Adipose tissue (tissue), 3 donors: ENCODE data around the gene MELK. TPM values are rescaled to one million over a fixed set of nuclear protein-coding genes. Genes with fewer than 3 reads are reported as not detected.

Experiments
- H3K27ac ChIP-seq: one replicate; pipeline ENCODE4 v1.5.1; 2013; ENCODE audit warnings: low read depth, low read length
- WGBS, 3 donors: extraction: QIAGEN DNeasy Blood & Tissue Kit; methylation state at CpG; one replicate each; pipeline ENCODE4 v1.1.7; 2013; 5-methylcytosine and 5-hydroxymethylcytosine counted together
- polyA plus RNA-seq, 3 donors: library from polyadenylated mRNA; stranded (reverse); fragments of 200-250 nt; gene quantifications; one replicate each; pipeline ENCODE4 v1.2.3, GENCODE V29; 2013
- donor health status: healthy with polysubstance abuse.
- donor health status: Bipolar disorder and iron deficiency.
- donor health status: healthy.

Gene MELK
- polyA plus RNA-seq, 3 donors: 0.19 to 0.34 (median 0.32) TPM

DNA sequence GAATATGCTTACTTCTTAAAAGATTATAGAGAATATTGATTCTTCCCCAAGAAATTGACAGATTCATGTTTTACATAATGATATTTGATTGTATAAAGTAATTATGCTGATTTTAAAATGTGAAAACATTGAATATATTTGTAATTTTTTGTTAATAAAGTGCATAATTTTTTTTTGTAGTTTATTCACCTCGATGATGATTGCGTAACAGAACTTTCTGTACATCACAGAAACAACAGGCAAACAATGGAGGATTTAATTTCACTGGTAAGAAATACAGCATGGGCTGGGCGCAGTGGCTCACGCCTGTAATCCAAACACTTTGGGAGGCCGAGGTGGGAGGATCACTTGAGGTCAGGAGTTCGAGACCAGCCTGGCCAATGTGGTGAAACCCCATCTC, 70.1 kb downstream of the MELK start:
- 94 to 98% (median 97%) methylated on average over 6 of the region's 6 CpGs for WGBS, 3 donors
- H3K27ac ChIP-seq: no peak overlapping the region

DNA sequence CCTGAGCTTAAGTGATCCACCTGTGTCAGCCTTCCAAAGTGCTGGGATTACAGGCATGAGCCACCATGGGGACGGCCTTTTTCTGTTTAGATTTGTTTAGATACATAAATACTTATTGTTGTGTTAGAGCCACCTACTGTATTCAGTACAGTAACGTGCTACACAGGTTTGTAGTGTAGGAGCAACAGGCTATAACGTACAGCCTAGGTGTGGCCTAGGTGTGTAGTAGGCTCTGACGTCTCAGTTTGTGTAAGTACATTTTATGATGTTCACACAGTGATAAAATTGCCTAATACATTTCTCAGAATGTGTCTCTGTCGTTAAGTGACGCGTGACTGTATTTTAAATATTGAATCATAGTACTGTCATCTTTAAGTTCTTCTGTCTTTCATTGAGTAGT, 84.1 kb downstream of the MELK start:
- WGBS, 3 donors: 96 to 97% (median 96%) methylated on average over 7 of the region's 7 CpGs
- H3K27ac ChIP-seq: no peak overlapping the region

DNA sequence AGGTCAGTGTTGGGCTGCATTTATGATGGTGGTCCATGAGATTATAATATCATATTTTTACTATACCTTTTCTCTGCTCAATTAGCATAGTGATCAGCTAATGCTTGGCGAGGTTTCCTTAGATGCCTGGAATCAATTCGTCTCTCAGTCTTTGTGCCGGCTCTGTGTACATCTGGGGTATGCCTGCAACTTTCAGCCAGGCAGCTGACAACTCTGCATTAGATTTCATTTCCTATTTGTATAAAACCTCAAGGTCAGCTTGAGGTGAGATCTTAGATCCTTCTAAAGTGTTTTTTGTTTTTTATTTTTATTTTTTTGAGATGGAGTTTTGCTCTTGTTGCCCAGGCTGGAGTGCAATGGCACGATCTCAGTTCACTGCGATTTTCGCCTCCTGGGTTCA, 86.8 kb downstream of the MELK start:
- no peak overlapping the region for H3K27ac ChIP-seq
- 89 to 92% (median 89%) methylated on average over 6 of the region's 6 CpGs for WGBS, 3 donors

DNA sequence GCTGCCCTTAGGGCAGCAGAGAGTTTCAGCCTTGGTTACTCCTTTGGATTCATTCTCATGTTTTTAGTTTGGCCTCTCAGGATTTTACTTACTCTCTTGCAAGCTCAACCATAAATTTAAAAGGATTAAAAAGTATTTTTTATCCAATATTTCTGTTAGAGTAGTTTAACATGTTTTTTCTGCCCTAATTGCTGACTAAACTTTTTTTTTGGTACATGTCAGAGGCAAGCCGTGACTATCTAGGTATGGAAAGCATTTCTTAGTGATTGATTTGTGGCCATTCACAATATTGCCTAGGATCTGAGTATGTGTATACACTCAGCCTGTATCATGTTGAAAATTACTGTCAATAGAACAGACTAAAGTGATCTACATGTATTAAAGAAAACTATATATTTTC, 92.1 kb downstream of the MELK start:
- H3K27ac ChIP-seq: no peak overlapping the region
- WGBS, 3 donors: 83 to 85% (median 84%) methylated on average over 1 of the region's 1 CpG

DNA sequence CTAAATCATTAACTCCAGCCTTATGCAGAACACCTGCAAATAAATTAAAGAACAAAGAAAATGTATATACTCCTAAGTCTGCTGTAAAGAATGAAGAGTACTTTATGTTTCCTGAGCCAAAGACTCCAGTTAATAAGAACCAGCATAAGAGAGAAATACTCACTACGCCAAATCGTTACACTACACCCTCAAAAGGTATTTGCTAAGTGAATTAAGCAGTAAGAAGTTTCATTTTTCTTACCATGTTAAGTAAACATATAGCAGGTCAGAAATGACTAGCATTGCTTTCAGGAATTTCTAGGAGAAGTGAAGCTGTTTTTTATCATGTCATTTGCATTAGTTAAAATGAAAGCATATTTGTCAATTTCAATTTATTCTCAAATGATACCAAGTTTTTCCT, 92.7 kb downstream of the MELK start:
- no peak overlapping the region for H3K27ac ChIP-seq
- WGBS, 3 donors: 88 to 92% (median 91%) methylated on average over 2 of the region's 2 CpGs

DNA sequence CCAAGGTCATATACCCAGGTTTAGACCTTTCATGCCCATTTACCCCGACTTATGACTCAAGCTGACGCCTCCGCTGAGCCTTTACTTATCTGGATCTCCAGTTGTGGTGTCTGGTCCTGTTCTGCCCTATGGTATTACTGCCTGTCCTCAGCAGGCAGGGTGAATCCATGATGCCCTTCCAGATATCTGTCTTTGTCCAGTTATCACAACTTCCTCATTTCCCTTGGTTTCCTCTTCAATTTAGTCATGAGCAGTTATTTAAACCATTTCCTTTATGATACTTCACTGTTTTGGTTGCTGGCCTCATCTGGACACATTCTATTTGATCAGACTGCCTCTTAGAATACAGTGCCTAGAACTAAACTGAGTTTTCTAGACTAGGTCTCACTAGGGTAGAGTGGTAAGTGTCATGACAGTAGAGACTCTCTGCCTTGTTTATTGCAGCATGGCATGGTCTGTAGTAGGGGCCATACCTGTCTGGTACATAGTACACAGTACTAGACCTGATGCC, 93.3 kb downstream of the MELK start:
- WGBS, 3 donors: 85 to 87% (median 86%) methylated on average over 3 of the region's 3 CpGs

DNA sequence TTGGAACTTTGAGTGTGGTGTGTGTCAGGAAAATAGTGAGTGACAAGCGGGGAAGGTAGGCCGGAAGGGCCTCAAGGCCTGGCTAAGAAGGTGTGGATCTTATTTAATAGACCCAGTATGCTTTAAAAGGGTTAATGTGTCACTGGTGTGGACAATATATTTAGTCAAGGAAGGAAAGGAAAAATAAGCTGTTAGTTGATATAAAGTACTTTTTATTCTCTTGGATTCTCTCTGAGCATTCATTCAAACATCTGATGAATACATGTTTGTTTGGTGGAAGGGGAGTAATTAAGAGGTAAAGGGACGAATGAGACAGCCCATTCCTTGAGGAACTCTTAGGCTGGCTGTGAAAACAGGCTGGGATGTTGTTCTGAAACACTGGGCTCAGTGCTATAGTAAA, 98.9 kb downstream of the MELK start:
- H3K27ac ChIP-seq: no peak overlapping the region
- WGBS, 3 donors: 87 to 96% (median 91%) methylated on average over 3 of the region's 3 CpGs

More for the DNA sequence above, 93.3 kb downstream of the MELK start:
- H3K27ac ChIP-seq: no peak overlapping the region

DNA sequence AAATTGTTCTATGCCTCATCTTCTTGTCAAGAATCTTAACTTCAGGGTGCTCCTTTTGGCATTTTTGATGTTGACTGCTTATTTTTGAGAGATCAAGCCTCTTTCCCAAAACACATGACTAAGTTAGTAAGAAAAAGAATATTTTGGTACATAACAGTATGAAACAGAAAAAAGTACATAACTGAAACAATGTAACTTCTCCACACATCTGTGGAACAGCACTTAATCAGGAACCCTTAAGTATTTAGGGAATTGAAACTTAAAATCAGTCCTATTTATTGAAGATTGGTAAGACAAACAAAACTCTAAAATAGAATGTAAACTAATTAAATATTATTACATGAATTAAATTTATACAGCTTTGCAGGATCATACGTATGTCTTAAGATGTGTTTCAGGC, 103.4 kb downstream of the MELK start:
- WGBS, 3 donors: 91 to 98% (median 96%) methylated on average over 1 of the region's 1 CpG
- H3K27ac ChIP-seq: no peak overlapping the region

DNA sequence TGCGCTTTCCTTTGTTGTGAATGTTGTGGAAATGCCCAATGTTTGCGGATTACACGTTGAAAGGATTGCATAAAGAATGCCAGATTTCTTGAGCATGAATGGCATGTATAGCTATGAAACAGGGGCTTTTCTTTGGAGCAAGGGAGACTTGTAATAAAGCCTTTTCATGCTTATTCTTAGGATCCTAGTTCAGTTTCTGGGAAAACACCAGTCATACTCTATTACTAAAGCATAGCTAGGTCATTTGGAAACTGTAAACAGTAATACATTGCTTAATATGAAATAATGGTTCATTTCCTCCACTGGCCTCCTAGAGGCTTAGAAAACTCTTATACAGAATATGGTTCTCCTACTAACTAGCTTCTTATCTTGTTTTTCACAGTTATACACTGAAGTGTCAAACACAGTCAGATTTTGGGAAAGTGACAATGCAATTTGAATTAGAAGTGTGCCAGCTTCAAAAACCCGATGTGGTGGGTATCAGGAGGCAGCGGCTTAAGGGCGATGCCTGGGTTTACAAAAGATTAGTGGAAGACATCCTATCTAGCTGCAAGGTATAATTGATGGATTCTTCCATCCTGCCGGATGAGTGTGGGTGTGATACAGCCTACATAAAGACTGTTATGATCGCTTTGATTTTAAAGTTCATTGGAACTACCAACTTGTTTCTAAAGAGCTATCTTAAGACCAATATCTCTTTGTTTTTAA, 104.2 kb downstream of the MELK start:
- WGBS, 3 donors: 82 to 95% (median 86%) methylated on average over 8 of the region's 8 CpGs

DNA sequence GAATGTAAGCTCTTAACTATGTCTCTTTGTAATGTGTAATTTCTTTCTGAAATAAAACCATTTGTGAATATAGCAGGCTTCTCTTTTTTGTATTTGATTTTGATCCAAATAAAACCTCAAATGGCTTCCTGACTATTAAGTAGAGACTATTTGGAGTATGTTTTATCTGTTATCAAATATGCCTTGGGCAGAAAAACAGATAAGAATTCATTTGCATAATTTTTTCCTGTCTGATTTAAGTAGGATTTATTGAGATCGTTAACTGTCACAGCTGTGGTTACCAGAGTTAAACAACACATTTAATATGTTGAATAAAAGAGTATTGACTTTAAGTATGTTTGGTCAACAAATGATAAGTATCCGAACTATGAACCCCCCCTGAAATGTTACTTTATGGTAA, 104.9 kb downstream of the MELK start:
- WGBS, 3 donors: 73 to 83% (median 76%) methylated on average over 2 of the region's 2 CpGs

More for the DNA sequence above, 104.2 kb downstream of the MELK start:
- no peak overlapping the region for H3K27ac ChIP-seq

DNA sequence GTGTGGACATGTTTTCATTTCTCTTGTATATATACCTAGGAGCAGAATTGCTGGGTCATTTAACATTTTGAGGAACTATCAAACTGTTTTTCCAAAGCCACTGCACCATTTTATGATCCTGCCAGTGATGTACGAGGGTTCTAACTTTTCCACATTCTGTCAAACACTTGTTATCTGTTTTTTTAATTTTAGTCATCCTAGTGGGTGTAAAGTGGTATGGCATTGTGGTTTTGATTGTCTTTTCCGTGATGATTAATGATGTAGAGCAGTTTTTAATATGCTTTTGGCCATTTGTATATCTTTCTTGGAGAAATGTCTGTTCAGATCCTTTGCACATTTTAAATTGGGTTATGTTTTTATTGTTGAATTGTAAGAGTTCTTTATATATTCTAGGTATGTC, 107.0 kb downstream of the MELK start:
- no peak overlapping the region for H3K27ac ChIP-seq
- WGBS, 3 donors: 81 to 89% (median 81%) methylated on average over 2 of the region's 2 CpGs

More for the DNA sequence above, 104.9 kb downstream of the MELK start:
- H3K27ac ChIP-seq: no peak overlapping the region

DNA sequence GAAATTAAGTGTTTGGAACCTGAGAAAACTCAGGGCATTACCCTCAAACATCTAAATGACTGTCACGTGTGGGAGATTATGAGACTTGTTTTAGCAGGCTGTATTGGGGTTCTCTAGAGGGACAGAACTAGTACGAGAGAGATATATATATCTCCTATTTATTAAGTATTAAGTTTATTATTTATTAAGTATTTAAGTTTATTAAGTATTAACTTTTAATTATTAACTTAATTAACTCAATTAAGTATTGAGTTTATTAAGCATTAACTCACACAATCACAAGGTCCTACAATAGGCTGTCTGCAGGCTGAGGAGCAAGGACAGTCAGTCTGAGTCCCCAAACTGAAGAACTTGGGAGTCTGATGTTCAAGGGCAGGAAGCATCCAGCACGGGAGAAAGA, 113.8 kb downstream of the MELK start:
- H3K27ac ChIP-seq: no peak overlapping the region
- WGBS, 3 donors: 79 to 90% (median 85%) methylated on average over 3 of the region's 3 CpGs

DNA sequence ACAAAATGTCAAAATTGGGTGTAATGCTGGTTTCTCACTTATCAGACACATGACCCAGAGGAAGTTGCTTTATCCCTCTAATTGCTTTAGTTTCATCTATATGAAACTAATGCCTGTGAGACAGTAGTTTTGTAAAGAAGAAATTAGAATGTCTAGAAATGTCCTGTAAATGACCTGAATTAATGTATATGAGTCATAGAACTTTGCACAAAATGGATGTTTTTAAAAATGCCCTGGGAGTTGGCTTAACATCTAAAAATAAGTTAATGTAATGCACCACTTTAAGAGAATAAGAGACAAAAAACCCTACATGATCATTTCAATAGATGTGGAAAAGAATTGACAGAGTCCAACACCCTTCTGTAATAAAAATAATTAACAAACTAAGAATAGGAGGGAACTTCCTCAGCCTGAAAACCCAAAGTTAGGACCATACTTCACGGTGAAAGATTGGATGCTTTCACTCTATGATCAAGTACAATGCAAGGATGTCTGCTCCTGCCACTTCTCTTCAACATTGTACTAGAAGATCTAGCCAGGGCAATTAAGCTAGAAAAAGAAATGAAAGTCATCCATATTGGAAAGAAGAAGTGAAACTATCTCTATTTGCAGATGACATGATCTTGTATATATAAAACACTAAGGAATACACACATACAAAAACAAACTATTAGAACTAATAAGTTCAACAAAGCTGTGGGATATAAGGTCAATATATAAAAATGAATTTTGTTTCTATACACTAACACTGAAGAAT, 117.9 kb downstream of the MELK start:
- H3K27ac ChIP-seq: no peak overlapping the region
- 82 to 91% (median 88%) methylated on average over 1 of the region's 1 CpG for WGBS, 3 donors

DNA sequence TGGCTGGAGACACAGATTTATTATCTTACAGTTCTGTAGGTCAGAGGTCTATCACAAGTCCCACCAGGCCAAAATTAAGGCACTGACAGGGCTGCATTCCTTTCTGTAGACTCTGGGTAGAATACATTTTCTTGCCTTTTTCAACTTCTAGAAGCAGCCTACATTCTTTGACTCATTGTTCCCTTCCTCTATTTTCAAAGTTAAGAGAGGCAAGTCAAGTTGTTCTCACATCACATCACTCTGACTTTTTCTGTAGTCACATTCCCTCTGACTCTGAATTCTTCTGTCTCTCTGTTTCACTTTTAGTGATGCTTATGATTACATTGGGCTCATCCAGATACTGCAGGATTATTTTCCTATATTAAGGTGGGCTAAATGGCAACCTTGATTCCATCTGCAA, 119.0 kb downstream of the MELK start:
- no peak overlapping the region for H3K27ac ChIP-seq

DNA sequence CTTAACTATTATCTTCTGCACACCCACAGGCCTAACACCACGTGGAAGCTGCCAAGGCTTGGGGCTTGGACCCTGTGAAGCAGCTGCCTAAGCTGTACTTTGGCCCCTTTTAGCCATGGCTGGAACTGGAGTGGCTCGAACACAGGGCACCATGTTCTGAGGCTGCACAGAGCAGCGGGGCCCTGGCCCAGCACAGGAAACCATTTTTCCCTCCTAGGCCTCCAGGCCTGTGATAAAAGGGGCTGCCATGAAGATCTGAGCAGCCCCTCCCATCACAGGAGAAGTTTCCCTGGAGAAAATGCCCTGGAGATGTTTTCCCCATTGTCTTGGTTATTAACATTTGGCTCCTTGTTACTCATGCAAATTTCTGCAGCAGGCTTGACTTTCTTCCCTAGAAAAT, 126.3 kb downstream of the MELK start:
- WGBS, 3 donors: 59 to 68% (median 60%) methylated on average over 3 of the region's 3 CpGs
- H3K27ac ChIP-seq: no peak overlapping the region

DNA sequence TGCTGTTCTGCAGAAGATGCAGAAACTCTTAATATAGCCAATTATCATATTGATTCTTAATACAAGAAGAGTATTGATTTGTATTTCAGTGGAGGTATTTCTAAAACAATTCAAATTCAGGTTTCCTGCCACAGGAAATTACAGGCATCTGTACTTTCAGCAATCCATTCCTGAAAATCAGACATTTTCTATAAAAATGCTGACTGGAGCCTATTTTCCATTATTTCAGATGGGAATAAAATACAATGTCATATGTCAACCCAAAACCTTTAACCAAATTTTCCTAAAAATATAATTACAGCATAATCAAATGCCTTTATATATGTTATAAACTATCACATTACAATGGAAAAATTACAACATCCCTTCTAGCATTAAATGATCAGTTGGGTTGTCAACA, 131.5 kb downstream of the MELK start:
- H3K27ac ChIP-seq: no peak overlapping the region

DNA sequence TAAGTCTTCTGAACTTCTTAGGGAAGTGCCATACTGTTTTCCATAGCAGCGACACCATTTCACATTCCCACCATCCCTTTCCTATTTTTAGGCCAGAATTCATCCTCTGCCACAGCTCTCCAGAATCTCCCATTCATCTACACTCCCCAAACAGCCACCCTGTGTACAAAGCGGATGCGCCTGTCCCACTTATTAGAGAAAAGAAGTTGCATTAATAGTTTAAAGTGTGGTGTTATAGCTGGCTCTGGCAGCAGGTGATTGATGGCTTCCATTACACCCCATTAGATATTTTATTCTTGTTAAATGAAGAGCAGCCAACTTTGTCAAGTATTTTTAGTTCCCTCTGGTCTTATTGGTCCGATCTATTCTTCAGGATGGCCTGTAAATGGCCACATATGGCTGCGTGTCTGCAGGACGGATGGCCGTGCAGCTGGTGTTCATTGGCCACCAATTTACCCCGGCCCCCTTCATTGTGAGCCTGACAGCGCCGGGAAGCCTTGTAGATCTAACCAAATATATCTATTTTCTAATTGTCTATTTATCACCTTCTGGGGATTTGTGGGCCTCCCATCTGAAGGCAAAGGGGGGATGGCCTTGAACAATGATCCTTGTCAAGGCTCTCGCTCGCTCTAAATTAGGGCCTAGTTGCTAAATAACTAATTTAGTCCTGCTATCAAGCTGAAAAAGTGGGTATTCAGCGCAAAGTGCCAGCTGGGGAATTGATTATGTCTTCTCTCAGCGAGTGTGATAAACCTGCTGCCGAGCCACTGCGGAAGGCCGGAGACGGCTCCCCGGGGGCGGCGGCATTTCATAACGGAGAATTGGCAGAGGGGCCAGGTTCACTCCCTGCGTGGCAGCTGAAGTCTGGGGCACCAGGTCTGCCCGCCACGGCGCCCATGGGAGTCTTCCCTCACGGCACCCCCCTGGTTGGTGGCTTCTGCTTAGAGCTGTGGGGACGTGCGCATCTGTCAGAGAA, 141.1 kb downstream of the MELK start:
- 59 to 92% (median 86%) methylated on average over 29 of the region's 29 CpGs for WGBS, 3 donors
- no peak overlapping the region for H3K27ac ChIP-seq

DNA sequence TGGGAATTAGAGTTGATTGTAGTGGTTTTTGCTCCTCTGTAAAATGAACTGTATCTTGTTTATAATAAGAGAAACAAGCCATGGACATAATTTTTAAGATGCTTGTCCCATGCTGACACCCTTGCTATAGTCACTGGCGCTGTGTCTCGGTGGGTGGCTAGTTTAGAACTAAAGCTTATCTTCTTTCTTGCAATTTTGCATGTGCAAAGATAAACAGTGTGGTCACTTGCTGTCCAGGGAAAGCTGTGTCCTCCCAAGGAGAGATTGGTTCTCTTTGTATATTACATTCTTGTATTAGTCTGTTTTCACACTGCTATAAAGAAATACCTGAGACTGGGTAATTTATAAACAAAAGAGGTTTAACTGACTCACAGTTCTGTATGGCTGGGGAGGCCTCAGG, 143.8 kb downstream of the MELK start:
- H3K27ac ChIP-seq: no peak overlapping the region
- WGBS, 3 donors: 68 to 71% (median 71%) methylated on average over 2 of the region's 2 CpGs

DNA sequence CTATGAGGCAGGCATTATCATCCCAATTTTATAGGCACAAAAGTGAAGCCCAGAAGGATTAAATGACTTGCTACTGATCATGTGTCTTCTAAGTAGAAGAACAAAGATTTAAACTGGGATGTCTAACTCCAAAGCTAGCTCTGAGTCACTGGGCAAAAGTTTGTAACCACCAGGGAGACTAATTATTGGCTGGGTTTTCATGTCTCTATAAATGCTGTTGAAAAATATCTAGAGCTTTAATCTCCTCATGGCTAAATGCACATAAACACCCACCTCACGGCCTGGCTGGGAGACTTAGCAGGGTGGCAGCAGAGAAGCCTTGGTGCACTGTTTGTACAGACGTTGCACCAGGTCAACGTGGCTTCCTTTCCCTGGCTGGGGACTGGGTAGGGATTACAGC, 144.6 kb downstream of the MELK start:
- WGBS, 3 donors: 58 to 72% (median 70%) methylated on average over 3 of the region's 3 CpGs

More for the DNA sequence above, 144.6 kb downstream of the MELK start:
- H3K27ac ChIP-seq: no peak overlapping the region
